GM18507 (cell line): ENCODE measurements around the gene NKX1-1.

Source experiments
- DNase-seq: peaks from one replicate; pipeline ENCODE4 v3.0.0; 2011; ENCODE audit warnings: low read depth; ENCODE audit not compliant: insufficient read length; ENCODE audit errors: extremely low spot score
- FAIRE-seq: peaks from 2 replicates; lab custom pipeline; 2011; peaks lifted over from hg19 to GRCh38; lab: Jason Lieb, UNC

NKX1-1 gene

DNA sequence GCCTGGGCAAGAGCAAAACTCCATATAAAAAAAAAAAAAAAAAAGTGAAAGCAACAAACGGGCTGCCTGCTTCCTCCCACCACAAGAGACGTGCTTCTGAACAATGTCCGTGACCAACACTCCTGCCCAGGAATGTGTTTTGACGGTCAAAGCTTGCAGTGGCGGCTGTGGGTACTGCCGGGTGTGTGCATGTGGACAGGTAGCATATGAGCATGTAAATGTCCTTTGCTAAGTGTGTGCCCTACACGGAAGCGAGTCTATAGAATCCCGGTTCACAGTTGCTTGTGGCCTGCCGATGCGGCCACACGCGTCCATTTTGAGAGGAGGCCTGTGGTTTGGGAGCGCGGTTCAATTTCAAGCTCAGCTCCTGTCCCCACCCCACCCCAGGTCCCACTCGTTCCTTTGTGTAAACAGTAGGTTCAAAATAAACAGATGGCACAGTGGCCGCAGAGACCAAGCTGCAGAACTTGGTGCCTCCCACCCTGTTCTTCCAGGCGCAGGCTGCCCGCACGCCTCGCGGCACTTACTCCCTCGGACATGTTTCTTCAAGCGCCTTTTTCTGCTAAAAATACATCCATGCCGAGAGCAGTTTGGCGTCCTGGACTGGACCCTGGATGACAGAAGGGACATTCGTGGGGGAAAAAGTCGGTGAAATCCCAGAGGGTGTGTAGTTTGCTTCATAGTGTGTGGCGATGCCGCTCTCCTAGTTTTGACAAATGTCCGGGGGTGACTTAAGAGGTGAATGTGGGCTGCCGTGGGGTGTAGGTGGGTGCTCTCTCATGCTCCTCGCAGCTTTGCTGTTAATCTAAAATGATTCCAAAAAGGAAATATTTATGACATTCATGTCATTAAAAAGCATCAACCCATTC, 11.5 kb upstream of the NKX1-1 start:
- FAIRE-seq: no peak
- DNase-seq: no peak

DNA sequence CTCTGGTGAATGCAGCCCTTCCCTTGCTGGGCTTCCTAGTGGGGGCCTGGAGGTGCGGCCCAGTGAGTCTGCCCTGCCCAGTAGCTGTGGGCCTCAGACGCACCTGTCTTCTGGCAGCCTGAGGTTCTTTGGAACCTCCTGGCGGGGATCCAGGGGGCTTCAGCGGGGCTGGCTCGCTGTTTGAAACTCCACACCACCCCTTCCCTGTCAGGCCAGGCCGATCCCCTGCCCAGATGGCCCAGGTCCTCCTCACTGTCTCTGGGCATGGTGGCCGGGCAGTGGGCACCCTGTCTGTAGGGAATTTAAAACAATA, 10.7 kb upstream of the NKX1-1 start:
- DNase-seq: no peak
- FAIRE-seq: no peak

DNA sequence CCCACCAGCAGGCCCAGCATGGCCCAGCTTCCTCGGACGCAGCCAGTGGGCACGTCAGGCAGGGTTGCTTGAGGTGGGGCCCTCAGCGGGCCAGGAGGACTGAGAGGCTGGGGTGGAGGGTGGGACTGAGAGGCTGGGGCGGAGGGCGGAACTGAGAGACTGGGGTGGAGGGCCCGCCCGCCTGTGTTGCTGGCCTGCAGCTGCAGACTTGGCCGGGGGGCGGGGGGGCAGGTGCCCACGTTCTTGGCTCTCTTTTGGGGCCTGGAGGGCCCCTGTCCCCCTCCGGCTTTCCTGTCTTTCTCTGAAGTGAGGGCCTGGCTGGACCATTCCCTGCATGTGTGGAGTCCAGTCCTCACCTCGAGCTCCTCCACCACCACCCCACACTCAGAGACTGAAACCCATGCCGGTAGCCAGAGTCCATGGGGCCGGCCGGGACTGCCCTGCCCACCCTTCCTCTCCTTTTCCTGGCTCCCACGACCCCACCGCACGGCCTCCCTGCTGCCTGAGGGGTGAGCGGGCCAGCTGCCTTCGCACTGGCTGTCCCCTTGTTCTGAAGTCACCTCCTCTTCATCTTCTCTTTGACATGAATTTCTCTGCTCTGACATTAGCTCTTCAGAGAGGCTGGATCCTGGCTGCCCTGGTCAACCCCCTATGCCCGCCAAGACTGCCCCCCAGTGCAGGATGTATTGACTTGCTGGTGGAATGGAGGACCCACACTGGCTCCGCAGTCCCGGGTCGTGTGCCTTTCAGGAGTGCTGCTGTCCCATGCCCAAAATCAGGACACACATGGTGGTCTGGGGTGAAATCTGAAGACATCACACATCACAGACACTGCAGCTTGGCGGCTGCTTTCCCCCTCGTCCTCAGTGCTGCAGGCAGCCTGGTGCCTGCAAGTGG, 10.1 kb upstream of the NKX1-1 start:
- DNase-seq (no peak), FAIRE-seq (no peak)

DNA sequence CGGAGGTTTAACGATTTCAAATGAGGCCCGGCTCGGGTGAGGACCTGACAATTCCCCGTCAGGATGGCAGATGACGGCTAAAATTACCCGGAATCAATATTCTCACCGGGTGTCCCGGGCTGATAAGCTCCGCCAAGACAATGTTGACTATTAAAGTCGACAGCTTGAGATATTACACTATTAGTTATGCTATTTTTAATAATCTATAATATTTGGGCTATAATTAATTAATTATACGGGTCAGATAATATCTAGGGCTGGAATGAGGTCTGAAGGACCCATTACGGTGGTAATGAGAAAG, 9.4 kb upstream of the NKX1-1 start:
- DNase-seq: no peak

DNA sequence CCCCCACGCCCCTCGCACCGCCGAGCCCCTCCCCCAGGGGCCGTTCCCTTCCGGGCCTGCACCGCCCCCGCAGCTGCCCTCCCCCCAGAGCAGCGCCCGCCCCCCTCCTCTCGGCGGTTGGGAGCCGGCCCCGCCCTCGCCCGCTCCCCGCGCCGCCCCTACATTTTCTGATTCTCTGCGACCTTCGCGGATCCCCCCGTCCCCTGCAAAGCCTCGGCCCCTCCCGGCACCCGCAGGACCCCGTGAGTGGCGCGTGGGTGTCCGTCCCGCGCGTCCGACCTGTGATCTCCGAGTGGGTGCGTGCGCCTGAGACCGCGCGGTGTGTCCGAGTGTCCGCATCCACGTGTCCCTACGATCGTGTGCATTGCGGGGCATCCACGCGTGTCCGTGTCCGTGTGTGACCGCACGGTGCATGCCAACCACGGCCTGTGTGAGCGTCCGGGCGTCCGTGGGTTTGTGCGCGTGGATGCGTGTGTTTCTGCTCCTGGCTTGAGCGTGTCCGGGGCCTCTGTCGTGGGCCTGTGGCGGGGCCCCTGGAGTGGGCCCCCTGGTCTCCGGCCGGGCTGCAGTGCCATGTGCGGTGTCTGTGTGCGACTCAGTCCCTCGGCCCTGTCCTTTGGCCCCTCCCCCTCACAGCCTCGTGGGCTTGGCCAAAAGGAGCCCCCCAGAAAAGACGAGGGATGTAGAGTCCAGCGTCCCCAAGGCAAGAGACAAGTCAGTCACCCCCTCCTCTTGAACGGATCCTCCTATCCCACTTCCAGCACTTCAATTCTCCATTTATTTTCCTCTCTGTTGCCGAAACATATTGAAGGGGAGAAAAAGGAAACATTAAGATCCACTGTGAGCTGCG, 8.8 kb upstream of the NKX1-1 start:
- DNase-seq (no peak), FAIRE-seq (no peak)

More for the DNA sequence above, 9.4 kb upstream of the NKX1-1 start:
- FAIRE-seq: no peak

DNA sequence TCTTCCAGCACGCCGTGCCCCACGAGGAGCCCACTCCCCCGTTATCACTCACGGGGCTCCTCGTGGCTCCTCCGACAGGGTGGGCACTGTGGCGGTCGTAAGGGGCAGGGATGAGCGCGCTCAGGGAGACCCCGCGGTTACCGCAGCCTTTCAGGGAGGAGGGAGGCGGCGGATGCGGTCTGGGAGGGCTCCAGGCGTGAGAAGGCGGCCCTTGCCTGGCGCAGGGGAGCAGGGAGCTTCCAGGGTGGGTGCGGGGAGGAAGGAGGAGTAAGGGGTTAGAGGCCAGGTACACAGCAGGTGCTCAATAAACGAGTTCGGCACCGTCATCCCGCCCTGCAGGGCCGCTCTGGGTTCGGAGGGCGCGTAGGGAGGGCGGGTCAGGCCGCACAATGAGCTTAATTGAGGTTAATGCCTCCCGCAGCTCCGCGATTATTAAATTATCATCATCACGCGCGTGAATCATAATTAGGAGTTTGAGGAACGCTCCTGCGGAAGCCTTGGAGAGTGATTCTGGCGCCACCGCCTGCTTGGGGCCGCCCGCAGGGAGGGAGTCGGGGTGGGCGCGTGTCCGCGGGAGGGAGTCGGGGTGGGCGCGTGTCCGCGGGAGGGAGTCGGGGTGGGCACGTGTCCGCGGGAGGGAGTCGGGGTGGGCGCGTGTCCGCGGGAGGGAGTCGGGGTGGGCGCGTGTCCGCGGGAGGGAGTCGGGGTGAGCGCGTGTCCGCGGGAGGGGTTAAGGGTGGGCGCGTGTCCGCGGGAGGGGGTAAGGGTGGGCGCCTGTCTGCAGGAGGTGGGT, 7.6 kb upstream of the NKX1-1 start:
- FAIRE-seq (no peak), DNase-seq (no peak)

DNA sequence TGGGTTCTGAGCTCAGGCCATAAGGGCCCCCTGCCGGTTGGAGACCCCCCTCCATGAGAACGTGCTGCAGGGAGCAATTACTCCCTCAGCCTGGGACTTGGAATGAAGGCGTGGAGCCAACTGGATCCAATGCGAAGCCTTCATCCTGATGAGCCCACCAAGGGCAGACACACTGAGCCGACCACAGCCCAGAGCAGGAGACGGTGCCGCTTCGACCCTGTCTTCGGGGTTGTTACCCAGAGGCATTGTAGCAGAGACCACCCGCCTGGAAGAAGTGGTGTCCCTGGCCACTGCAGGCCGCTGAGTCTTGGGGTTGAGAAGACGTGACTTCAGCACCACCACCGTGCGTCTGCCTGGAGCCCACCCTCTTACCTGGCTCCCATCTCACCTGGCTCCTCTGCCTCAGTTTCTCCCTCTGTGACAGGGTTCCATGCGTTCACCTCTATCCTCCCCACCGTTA, 7.0 kb upstream of the NKX1-1 start:
- no peak for FAIRE-seq
- no peak for DNase-seq

DNA sequence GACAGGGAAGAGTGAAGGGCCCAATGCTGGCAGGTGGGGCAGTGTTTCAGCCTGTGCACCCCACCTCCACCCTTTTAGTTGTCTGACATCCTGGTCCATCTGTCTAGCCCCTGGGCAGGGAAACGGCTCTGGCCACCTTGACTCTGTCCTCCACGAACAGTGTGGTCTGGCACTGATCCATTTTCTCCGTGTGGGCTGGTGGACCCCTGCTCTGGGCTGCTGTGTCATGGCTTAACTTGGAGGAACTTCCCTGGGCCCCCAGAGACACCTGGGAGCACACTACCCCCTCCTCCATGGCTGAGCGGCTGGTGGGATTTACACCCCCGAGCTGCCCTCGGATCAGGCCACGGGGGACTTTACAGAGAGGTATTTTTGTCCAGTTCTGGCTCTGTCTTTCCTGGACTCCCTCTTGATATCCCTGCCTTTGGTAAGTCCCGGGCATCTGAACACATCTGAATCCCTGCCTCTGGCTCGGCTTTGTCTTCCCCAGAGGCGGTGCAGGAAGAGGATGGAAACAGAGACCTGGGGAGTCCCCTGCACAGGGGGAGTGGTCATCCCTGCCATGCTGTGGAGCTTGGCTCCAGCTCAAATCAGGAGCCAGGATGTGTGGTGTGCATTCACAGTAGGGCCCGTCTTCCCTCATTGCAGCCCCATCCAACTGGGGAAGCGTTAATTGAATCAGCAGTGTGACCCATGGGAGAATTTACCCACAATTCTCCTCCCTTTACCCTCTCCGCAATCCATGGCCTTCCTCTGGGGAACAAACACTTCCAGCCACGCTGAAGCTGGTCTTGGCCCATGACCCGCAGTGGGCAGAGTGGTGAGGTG, 6.3 kb upstream of the NKX1-1 start:
- FAIRE-seq: no peak
- DNase-seq: no peak

DNA sequence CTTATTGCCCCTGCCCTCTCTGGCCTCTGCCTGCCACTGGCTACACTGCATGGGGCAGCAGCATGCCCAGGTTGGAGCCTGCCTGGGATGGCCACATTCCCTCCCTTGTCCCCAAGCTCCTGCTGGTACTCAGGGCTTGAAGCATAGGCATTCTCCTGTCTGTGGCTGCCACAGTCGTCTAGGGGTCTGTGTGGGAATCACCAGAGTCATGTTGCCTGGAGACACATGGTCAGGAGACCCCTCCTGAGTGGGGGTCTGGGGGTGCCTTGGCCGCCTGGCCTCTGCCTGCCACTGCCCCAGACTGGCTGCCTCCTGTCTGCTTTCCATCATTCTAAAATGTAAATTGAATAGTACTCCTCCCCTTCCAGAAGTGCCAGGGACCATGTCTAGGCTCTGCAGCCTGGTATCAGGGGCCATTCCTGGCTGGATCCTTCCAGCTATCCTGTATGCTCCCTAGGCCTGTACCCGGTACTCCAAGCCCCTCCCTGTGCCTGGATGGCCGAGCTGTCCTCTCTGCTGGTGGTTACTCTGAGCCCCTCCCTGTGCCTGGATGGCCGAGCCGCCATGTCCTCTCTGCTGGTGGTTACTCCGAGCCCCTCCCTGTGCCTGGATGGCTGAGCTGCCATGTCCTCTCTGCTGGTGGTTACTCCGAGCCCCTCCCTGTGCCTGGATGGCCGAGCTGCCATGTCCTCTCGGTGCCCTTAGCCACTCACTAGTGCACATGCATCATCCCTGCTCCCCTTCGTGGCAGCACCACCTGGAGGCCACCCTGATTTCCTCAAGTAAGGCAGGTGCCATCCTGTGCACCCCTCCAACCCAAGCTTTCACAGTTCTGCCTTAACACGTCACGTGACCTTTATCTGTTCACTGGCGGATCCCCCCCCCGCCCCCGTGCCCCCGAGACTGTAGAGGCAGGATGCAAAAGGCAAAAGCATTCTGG, 5.5 kb upstream of the NKX1-1 start:
- DNase-seq: no peak

DNA sequence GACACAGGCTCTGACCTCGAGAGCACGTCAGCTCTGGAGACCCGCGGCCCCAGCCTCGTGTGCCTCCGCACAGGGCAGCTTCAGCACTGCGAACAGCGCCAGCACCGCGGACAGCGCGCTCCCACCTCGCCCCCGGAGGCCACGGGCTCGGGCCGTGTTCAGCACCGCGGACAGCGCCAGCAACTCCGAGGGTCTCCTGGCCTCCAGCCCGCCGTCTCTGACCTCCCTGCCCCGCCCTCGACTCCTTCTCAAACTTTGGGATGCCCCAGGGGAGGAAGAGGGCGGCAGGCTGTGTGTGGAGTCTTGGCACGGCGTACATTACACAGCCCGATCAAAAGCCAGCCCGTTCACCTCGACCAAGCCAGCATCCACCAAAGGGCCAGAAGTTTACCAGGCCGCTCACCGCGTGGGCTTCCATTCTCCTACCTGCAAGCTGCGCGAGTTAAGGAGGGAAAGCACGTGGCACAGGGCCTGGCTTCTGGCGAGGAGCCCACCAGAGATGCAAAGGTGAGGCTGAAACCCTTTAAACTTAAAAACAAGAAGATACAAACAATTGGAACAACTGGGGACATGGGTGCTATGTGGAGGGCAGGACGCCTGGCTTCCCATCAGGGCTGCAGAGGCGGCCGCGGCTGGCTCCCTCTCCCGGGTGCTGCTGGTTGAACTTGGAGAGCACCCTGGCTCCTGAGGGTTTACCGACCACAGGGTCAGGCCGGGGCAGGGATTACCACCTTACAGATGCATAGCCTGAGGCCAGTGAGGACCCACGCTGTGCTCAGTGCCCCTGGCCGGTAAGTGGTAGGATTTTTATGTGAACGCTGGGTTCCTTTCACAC, 4.5 kb upstream of the NKX1-1 start:
- FAIRE-seq: no peak
- DNase-seq: no peak

More for the DNA sequence above, 5.5 kb upstream of the NKX1-1 start:
- FAIRE-seq: no peak

DNA sequence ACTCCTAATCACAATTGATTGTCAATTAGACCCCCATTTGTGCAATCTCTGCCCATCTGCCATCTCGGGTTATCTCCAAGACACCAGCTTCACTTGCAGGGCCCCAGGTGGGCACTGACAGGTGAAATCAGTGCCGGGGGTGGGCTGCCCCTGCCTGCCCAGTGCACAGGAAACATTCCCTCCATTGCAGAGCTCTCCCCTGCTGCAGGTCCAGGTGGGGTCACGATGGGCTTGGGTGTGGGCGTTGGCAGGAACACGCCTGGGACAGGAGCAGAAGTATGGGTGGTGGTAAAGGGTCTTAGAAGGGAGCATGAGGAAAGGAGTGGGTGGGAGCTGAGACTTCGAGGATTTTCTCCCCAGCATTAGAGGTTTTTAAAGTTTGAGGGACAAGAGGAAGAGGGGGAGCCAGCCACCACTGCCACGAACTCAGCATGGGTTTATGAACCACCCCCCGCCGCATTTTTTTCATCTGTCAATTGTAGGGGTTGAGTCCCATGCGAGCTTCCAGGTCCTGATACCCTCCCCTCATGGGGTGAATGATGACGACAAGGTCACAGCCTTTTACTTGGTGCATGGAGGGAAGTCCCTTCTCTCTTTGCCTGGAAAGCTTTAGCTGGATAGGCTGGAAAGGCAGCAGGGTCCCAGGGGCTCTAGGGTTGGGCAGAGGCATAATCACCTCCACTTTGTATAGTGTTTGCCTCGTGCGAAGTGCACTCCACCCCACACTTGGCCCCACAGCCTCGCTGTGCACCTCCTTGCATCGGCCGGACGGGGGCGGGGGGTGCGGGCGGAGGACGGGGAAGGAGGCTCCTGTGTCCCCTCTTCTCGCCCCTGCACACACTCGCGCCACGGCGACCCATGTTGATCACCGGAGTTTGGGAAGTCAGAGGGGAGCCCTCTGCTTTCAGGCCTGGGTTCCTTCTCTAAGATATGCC, 3.5 kb upstream of the NKX1-1 start:
- DNase-seq: no peak
- no peak for FAIRE-seq

DNA sequence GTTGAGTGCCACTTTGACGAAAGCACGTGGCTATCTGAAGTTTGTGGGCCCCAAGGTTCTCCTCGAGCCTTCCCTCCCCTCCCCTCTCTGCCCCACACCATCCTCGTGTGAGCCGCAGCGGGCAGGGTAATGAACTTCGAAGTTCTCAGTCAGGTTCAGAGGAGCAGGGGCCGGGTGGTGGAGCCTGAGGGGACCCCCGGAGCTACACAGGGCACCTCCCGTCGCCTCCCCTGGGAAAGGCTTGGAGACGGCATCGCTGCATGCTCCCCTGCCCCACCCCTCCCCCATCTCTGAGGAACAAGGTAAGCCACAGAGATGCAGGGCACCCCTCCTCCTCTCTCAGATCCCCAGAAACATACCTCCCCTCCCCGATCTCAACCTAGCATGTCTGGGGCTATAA, 2.8 kb upstream of the NKX1-1 start:
- FAIRE-seq: no peak
- no peak for DNase-seq

DNA sequence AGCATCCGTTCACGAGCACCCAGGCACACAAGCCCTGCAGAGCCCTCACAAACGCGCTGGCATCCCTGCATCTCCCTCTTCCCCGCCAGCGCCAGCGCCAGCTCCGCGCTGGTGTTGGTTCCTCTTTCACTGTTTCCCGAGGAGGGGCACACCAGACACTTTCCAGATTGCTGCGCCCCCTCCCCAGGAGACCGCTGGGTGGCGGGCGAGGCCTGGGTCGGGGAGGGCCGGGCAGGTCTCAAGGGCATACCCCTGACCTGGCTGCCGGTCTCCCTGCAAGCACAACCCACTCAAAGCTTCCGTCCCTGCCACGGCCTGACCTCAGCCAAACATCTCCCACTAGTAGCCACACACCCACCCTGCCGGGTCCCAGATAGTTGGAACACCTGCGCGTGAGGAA, 2.2 kb upstream of the NKX1-1 start:
- no peak for DNase-seq
- FAIRE-seq: no peak

DNA sequence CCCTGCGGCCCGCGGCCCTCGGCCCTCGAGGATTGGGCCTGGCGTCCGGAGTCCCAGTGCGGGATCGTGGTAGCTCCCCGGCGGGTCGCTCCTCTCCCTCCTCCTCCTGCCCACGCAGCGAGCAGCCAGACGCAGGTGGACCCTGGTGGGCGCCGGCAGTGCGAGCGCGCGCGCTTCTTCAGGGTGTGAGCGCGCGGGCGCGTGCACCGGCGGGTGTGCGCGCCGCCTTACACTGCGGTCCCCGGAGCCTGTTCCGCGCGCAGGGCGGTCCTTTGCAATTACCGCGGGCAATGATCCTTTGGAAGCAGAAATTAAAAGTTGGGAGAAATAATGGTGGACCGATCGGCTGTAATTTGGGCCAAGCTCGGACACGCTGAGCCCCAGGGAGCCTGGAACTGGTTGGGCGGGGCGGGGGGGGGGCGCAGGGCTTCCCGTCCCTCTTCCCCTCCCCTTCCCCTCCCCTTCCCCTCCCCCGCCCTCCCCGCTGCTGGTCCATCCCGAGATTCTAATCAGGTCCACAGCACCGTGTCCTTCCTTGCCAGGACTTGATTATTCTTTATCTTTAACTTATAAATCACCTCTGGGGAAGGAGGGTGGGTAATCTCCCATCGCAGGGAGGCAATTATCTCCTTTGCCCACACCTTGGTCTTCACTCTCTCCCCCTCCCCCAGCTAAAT, 1.6 kb upstream of the NKX1-1 start:
- no peak for FAIRE-seq
- no peak for DNase-seq
